Measurements from ENCODE around the gene SLC2A9.

Gene SLC2A9
- 1.9 to 2.6 reads per million in 2 donors for total RNA-seq

DNA sequence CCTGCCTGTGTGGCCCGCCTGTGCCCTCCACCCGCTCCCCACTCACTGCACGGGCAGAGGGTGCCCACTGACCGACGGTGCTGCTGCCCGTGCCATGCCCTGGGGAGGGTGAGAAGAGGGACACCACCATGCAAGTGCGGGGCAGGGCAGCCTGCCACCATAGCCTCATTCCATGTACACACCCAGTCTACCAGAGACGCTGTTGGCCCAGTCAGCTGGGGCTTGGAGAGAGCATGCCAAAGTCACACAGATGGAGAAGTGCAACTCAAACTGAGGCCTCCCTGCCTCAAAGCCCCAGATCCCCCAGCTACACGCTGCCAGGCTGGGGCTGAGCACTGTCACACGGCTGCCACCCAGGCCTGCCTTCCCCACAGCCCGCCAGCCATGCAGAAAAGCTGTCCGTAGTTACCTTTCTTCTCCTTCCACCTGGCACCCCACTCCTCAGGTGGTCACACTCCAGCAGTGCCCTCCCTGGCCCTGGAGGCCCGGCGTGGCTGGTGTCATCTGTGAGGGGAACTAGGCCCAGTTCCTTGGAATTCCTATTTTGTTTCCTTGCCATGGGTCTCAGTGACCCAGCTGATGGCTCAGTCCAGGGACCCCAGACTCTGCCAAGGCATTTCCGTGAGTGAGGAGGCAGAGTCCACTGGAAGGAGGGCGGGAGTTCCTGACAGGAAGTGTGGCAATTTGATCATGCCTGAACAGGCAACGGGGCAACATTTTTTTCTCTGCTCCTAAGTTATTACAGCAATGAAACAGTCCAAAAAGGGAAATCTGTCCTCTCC lies at the start of gene SLC2A9:
TSS of gene SLC2A9 (minus strand) at position 627 of the 782 bp plus-strand sequence. CDS start at position 559, 68 bp downstream.
- DNase-seq: no peak

DNA sequence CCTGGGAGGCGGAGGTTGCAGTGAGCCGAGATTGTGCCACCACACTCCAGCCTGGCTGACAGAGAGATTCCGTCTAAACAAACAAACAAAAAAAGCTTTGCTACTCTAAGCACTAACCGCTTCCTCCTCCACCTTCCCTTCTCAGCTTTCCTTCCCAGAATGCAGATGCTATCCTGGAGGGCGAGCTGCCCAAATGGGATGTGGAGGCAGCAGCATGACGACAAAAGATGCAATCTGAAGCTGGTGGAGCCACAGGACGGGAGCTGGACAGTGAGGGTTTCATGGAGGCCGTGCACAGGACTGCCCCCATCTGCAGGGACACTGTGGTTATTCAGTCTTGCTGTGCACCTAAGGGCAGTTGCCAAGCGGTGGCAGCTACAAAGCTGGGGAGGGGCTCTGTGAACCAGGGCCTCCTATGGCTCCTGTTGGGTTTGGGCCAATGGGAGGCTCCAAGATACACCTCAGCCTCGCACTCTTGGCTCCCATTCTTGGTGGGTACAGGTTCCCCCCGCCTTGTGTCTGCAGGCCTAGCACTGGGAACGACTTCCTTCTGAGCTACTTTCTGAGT lies 47.9 kb upstream of the SLC2A9 start:
- no peak for DNase-seq

DNA sequence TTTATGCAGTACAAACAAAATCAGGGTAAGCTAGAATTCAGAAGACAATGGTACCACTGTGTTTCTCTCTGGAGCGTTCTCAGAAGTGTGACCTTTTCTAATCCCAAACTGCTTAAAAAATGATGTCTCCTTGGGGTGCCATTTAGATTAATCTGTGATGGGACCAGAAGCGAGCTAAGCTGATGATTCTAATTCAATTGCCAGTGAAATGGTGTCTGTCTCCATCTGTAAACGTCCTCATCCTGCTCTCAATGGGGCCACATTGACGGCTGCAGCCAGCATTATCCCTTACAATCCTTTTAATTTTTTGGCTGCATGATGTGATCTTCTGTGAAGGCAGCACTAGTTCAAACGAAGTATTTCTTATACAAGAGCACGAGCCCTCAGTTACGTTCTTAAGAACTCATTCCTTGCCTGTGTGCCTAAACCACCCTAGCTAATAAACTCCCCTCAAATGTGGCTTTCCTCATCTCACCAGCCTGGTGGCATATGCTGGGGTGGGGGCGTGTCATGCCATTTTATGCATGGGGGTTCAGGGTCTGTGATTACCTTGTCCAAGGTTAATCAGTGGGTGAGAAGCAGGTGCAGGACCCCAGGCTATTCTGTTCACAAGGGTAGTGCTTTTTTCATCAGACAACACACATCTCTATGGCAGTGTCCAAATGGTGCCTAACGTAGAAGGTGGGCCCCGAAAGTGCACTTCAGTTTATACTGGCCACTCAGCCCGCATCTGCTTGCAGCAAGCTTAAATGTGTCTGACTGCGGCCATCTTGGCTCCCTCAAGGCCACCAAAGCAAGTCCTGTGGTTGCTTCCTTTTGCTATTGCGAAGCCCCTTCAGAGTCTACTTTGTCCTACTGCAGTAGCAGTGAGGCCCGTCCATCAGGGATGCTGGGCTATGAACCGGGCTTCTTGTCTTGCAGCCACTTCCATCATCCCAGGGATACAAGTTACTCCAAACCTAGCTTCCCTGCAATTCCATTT lies 45.7 kb upstream of the SLC2A9 start:
- no peak for DNase-seq

DNA sequence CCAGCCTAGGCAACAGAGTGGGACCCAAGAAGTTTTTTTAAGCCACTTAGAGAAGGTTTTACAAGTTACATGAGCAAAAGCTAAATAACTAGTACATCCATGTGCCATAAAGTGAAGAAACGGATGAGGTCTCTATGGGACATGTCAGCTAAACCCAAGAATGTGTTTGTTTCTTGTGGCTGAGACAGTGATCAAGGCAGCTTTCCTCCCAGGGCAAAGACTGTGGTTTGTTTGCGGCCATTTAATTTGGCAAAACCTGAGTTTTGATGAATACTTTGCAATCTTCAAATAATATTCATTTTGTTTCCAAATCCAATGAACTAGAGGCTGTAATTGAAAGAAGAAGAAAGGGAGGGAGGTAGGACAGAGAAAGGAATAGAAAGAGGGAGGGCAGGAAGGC lies 44.9 kb upstream of the SLC2A9 start:
- no peak for DNase-seq

DNA sequence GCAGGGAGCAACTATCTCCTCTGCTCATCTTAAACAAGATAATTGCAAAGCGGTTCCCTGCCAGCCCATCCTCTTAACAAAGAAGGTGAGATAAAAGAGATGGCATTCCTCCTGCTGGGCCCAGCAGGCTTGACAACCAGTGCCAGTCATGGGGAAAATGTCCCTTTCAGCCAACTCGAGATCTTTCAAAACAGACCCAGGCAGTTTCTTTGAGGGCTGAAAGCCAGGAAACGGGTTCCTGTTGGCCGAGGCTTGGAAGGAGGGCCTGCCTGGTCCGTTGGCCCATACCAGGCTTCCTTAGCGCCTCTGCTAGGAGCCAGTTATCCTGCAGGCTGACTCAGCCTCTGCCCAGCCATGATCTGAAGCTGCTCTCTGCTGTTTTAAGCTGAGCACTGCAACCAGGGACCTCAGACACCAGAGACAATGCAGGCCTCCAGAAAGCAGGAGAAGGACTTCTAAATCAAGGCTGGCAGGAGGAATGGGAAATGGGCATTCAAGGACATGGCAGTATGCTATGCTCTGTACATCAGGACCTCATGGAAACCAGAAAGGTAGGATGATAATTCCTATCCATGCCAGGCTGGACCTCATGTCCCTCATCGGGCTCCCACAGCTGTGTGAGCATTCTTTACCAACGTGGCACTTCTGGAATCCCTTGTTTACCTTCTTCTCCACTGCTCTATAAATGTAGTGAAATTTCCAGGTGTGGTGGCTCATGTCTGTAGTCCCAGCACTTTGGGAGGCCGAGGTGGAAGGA lies 42.4 kb upstream of the SLC2A9 start:
- DNase-seq: no peak

DNA sequence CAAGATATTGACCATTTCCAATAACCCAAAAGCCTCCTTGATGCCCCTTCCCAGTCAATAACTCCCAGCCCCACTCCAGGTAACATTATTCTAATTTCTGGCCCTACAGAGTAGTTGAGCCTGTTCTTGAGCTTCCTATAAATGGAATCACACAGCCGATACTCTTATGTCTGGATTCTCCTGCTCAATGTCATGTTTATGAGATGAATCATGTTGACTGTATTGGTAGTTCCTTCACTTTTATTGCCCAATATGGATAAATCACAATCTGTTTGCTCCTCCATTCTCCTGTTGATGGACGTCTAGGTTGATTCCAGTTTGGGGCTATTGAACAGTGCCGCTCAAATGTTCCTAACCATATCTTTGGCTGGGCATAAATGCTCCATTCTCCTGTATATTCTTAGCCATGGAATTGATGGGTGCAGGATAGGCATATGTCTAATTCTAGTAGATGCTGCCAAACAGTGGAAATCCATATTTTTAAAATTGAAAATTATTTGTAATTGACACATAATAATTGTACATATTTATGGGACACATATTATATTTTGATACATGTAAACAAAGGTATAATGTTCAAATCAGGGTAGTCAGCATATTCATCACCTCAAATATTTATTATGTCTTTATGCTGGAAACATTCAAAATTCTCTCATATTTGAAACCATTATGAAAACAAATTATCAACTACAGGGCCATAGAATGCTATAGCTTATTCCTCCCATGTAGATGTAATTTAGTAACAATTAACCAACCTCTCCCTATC lies 40.5 kb upstream of the SLC2A9 start:
- DNase-seq: no peak

DNA sequence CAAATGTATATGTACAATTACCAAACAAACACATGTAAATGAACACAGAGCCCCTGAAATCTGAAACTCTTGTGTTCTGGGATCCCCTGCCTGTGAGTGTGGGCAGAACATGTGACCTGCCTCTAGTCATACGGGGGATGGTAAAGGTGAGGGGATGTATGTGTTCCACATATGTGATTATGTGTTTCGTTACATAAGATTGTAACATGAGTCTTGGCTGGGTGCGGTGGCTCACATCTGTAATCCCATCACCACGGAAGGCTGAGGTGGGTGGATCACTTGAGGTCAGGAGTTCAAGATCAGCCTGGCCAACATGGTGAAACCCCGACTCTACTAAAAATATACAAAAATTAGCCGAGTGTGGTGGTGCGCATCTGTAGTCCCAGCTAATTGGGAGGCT lies 37.1 kb upstream of the SLC2A9 start:
- no peak for DNase-seq

DNA sequence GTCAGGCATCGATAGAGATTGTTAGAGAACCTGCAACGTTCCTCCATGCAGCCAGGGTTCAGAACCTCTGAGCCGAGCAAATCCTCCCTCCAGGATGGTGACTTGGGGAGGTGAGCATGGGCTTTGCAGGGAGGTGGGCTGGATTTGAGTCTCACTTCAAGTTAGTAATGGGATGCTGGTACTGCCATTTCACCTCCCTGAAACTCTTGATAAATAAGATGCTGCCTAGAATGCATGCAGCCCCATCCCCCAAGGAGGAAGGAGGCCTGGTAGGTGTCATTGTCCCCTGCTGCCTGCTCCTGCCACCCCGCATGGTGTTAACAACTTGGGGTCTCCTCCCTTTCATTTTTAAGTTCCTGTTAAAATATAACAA lies 35.7 kb upstream of the SLC2A9 start:
- no peak for DNase-seq

DNA sequence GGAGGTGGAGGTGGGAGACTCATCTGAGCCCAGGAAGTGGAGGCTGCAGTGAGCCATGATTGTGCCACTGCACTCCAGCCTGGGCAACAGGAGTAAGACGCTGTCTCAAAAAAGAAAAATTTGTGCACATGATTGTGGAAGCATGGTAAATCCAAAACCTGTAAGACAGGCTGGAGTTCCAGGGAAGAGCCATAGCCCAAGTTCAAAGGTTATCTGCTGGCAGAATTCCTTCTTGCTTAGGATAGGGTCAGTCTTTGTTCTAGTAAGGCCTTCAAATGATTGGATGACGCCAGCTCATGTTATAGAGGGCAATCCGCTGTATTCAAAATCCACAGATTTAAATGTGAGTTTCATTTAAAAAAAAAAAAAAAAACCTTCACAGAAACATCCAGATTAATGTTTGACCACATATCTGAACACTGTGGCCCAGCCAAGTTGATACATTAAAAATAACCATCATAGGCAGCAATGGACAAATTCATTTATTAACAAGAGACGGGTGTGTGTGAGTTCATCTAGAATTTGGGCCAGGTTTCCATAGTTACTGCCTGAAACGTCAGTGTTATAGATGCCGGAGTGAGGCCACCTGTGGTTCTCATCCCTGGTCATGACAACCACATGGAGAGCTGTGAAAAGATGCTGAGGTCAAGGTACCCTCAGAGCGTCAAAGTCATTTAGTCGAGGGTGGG lies 35.2 kb upstream of the SLC2A9 start:
- DNase-seq: no peak

DNA sequence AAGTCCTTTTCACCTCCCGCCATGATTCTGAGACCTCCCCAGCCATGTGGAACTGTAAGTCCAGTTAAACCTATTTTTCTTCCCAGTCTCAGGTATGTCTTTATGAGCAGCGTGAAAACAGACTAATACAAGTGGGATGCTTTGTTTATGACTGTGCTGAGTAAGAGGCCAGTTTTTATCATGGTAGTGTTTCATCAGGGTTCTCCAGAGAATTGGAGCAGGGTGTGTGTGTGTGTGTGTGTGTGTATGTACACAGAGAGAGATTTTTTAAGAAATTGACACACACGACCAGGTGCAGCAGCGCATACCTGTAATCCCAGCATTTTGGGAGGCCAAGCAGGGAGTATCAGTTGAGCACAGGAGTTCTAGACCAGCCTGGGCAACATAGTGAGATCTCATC lies 34.6 kb upstream of the SLC2A9 start:
- no peak for DNase-seq

DNA sequence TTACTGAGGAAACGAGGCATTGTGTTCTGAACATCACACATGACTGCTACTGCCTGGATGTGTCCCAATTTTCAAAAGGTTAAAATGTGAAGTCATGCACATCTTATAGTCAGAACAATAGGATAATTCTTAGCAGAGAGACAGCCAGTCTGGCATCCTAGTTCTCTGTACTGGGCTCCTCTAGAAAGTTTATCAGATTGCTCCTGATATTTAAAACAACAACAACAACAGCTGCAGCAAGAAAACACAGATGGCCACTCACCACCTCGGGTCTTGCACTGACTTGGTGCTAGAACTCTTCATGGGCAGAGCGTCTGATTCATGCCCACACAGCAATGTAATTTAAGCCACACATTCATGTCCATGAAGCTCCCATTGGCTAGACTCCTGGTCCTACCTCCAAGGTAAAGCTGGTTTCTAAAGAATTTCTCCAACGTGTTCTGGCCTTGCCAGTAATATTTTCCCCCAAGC lies 33.3 kb upstream of the SLC2A9 start:
- no peak for DNase-seq

DNA sequence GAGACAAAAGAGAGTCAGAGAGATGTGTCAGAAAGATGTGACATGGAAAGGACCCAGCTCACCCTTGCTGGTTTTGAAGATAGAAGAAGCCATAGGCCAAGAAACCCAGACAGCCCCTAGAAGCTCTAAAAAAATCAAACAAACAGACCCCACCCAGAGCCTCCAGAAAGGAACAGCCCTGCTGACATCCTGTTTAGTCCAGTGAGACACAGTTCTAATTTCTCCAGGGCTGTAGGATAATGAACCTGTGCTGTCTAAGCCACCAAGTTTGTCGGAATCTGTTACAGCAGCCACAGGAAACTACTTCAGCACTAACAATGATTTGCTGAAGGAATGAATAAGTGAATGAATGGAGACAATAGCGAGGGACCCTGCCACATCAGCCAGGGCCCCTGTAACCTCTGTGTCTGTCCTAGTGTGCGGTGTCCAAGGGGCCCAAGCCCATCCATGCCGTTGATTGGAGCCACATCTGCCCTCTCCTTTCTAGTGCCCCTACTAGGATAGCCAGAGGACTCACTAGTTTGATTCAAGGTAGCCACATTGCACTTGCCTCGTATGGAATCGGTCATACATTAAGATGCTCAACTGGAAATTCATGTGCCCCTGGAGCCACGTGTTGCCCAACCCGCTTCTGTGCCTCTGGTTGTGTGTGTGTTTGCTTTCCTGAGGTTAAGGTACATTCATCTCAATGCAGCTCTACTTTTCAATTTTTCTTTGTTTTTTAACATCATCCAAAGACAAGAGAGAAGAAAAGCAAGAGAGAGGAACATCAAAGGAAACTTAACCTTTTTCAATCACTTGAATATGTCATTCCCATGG lies 32.5 kb upstream of the SLC2A9 start:
- no peak for DNase-seq

DNA sequence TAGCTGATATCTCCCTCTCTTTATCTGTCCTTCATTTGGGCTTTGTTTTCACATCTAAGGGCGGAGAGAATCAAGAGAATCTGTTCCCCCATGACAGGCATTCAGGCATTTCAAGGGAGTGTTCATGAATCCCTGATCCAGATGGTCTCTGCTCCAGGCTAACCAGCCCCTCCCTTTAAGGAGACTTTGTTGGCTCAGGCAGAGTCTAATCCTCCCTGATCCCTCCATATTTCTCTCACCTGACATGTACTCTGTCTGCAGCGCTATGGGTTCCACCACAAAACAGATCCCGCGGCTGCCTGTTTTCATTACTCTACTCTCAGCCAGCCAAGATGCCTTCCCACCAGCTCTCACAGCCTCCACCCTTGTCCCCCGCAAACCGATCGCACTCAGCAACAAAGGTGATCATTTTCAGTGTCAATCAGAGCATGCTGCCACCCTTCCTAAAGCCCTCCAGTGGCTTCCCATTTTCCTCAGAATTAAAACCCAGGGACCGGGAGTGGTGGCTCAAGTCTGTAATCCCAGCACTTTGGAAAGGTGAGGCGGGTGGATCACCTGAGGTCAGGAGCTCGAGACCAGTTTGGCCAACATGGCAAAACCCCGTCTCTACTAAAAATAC lies 30.3 kb upstream of the SLC2A9 start:
- DNase-seq: no peak

DNA sequence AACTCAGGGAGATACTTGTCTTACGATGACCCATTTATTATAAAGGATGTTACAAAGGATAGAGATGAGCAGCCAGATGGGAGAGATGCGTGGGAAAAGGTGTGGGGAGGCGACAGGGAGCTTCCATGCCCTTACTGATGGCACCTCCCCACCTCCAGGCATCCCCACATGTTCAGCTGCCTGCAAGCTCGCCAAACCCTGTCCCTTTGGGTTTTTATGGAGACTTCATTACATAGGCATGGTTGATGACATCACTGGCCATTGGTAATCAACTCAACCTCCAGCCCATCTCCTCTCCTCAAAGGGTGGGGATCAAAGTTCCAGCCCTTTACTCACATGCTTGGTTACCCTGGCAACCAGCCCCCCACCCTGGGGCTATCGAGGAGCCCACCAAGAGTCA lies 29.4 kb upstream of the SLC2A9 start:
- DNase-seq: no peak

DNA sequence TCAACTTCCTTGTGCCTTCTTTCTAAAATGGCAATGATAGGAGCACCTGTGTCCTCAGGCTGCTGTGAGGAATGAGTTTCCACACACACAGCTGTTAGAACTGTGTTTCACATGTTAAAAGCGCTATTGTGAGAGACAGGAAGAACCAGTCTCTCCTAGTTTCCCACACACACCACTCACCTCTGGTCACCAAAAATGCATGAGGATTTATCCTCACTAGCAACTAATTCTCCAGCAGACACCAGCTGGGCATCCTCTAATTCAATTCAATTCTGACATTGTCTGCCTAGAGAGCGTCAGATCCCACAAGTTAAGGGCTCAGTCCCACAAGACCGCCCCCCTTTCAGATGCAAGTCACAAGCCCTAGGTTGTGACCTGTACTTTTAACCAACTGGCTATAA lies 29.0 kb upstream of the SLC2A9 start:
- DNase-seq: no peak

DNA sequence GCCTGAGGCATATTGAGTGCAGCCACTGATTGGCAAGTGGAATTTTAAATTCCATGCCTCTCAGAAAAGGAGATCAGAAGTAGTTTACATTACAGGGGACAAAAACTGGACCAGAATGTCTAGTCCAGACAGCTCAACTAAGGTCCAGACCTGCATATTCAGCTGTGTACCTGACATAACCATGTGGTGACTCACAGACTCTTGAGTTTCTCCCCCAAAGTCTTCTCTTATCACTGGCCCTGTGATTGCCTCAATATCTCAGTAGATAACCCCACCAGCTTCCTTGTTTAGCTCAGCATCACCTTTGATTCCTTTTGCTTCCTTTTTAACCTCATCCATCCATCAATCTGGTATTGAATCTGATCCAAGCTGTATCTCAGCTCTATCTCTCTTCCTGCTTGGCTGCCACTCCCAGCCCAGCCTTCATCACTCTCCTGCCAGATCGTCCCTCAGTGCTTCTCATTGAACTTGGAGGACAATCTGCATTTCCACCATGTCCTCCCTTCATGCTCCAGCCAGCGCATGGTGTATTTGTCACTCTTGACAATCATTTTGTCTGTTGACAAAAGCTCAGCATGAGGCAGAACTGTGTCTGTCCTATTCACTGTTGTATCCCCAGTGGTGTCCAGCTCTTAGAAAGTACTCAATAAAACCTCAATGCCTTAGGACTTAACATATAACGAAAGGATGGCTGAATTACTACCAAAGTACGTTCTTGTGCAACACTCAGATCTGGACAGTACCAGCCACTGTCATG lies 27.8 kb upstream of the SLC2A9 start:
- DNase-seq: no peak

DNA sequence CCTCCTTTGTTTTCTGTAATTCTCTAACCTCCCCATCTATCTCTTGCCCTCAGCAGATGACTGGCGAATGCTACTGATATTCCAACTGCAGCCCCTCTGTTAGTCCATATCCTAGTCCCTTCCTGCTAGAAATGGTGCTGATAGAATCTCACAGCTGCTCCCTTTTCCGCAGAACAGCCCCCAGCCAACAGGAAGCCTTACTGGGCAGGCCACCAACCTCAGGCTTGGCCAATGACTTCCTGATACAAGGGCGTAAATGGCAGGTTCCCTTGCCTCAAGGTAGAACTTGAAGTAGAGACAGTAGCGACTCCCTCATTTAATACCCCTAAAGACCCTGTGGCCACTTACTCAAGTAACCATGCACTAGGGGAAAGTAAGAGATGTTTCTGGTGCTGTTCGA lies 26.7 kb upstream of the SLC2A9 start:
- DNase-seq: no peak

DNA sequence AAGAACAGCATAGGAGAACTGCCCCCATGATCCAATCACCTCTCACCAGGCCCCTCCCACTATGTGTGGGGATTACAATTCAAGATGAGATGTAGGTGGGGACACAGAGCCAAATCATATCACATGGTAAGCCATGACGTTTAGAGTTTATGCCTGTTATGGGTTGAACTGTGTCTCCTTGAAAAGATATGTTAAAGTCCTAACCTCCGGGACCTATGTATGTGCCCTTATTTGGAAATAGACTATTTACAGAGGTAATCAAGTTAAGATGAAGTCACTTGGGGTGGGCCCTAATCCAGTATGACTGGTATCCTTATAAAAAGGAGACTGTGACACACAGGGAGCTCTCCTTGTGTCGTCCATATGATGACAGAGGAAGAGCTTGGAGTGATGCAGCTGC lies 25.2 kb upstream of the SLC2A9 start:
- DNase-seq: no peak

DNA sequence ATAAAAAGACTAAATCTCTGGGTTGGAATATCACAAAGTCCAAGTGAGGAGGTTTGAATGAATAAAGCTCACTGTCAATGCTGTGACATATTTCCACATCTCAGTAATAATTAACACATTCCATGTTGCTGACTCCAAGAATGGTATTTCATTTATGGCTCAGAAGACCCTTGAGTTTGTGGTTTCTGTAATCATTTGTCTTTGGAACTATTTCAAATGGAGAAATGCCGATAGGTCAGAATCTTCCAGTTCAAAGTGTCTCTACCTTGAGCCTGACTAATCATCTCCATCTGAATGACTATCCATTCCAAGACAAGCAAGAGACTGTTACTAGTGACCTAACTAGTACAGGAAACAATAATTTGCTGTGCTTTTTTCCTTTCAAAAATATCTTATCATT lies 24.2 kb upstream of the SLC2A9 start:
- no peak for DNase-seq
